Natural killer cell (primary cell): ENCODE measurements around the gene ZBTB12. TPM values are rescaled to one million over a fixed set of nuclear protein-coding genes. Genes with fewer than 3 reads are reported as not detected.
A peak's percentile ranks its signal among the peaks of the same experiment; 100 is the strongest.

Experiments
- ATAC-seq, 3 donors: fragments of 150-1000 bp in 2 of 3; fragments of 200-7000 bp in 1 of 3; cut with Tn5 transposase; 1 replicate in 1 of 3; 2 replicates in 2 of 3; pipeline ENCODE4 v1.10.0; 2021; ENCODE audit warnings: mild to moderate bottlenecking in 2 of 3, moderate library complexity in 2 of 3
- DNase-seq, 2 donors: peaks; one replicate each; pipeline versions ENCODE4 v3.0.0 to v3.0.0-alpha.2; 2013 to 2021; ENCODE audit warnings: mixed read lengths in 1 of 2
- H3K27ac ChIP-seq: one replicate; pipeline ENCODE4 v1.5.1; 2013; ENCODE audit warnings: mild to moderate bottlenecking, low read length
- H3K27me3 ChIP-seq: one replicate; pipeline ENCODE4 v1.6.1; 2013; ENCODE audit warnings: low read length; ENCODE audit not compliant: control insufficient read depth, insufficient read depth
- H3K36me3 ChIP-seq: one replicate; pipeline ENCODE4 v1.6.1; 2013; ENCODE audit warnings: low read length; ENCODE audit not compliant: control insufficient read depth, insufficient read depth
- H3K4me1 ChIP-seq: one replicate; pipeline ENCODE4 v1.6.1; 2013; ENCODE audit warnings: low read length; ENCODE audit not compliant: control insufficient read depth, insufficient read depth
- H3K4me3 ChIP-seq: one replicate; pipeline ENCODE4 v1.5.1; 2013; ENCODE audit warnings: low read length
- H3K9me3 ChIP-seq: one replicate; pipeline ENCODE4 v1.6.1; 2013; ENCODE audit warnings: low read length; ENCODE audit not compliant: control insufficient read depth, insufficient read depth
- H3K27ac Mint-ChIP-seq, 2 donors: one replicate each; pipeline ENCODE4 v1.8.0; 2022; ENCODE audit warnings: mild to moderate bottlenecking in 2 of 2, mixed read lengths in 2 of 2, moderate library complexity in 1 of 2
- H3K27me3 Mint-ChIP-seq, 2 donors: one replicate each; pipeline ENCODE4 v1.8.0; 2022; ENCODE audit warnings: low read depth in 2 of 2, mixed read lengths in 2 of 2
- H3K36me3 Mint-ChIP-seq: one replicate; pipeline ENCODE4 v1.8.0; 2022; ENCODE audit warnings: mixed read lengths
- H3K4me1 Mint-ChIP-seq, 2 donors: one replicate each; pipeline ENCODE4 v1.8.0; 2022; ENCODE audit warnings: mixed read lengths in 2 of 2
- H3K4me3 Mint-ChIP-seq: one replicate; pipeline ENCODE4 v1.8.0; 2022; ENCODE audit warnings: mild to moderate bottlenecking, moderate library complexity, mixed read lengths
- H3K9me3 Mint-ChIP-seq, 2 donors: one replicate each; pipeline ENCODE4 v1.8.0; 2022; ENCODE audit warnings: mixed read lengths in 2 of 2
- WGBS: methylation state at CpG from one replicate; pipeline ENCODE4 v1.1.7; 2013; ENCODE audit warnings: missing lambda C conversion rate; ENCODE audit not compliant: insufficient coverage; 5-methylcytosine and 5-hydroxymethylcytosine counted together
- intact Hi-C: fragments of 100-400 bp; cut with micrococcal nuclease; formaldehyde crosslinking; loops from one replicate; pipeline ENCODE4 v1.14.2; 2022
- total RNA-seq, 4 donors: library from RNA; stranded (reverse); fragments of 120-200 nt in 1 of 4; gene quantifications; one replicate each; pipeline versions ENCODE4 v1.2.3 to v1.2.4, GENCODE V29; 2013 to 2022
- TF ChIP-seq, protein P1 (sequence below): fragments of 200-600 bp; IDR thresholded peaks from one replicate; pipeline ENCODE4 v1.8.0; 2022; ENCODE audit warnings: antibody characterized with exemption

ZBTB12 gene
- total RNA-seq, 3 donors from 2014 or later (not counting 1 experiment from before 2014, with no cell fraction given): 0.54 to 0.77 (median 0.63) TPM

DNA sequence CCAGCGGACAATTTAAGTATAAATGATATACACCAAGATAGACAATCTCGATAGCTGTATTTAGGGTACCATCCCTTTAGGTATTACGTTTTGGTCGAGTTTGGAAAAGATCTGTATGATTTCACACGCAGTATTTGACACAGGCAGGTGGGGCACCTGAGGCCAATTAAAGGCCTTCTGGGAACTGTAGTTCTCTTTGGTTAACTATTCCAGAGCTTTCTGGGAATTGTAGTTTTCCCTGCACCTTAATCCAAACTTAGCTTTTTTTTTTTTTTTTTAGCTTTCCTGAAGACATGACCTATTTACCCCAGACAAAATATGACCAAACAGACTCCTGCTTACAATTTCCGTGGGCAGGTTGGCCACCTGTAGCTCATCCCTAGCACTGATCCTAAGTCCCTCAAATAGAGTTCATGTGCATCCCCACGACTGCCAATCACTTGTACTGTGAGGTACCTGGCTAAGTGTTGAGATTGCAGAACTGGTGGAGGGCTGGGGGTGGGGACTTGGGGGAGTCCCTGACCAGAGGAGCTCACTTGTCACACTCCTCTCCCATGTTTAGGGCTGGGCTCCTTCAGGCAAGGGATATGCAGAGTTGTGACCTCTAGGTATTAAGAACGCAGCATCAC lies 3.4 kb downstream of the ZBTB12 start:
- H3K27me3 ChIP-seq: no peaks in the 10 kb centered on the region
- H3K9me3 ChIP-seq: no peaks in the 10 kb centered on the region
- peak overlapping the region; percentile 76 for H3K4me3 ChIP-seq
- peak overlapping the region; percentile 64 for H3K27ac ChIP-seq
- peak in 1 of 2 donors; percentile 76 for DNase-seq
- intact Hi-C loops: loop anchor here (5.0 kb wide), 1 partner anchor 59 kb away; the partner anchor contains the start of genes NELFE and SKIC2
- no peaks in the 10 kb centered on the region for H3K36me3 Mint-ChIP-seq
- H3K36me3 ChIP-seq: peaks cover 4% of the 10 kb centered on the region
- peaks cover 33 to 50% of the 10 kb centered on the region in 2 donors for H3K4me1 Mint-ChIP-seq
- ATAC-seq: peak in 2 of 3 donors; percentile 23 to 30
- peaks cover 54% of the 10 kb centered on the region for H3K4me1 ChIP-seq
- 19% methylated on average over 8 of the region's 8 CpGs for WGBS
- H3K4me3 Mint-ChIP-seq: peak overlapping the region; percentile 97
- TF ChIP-seq, protein P1, sequence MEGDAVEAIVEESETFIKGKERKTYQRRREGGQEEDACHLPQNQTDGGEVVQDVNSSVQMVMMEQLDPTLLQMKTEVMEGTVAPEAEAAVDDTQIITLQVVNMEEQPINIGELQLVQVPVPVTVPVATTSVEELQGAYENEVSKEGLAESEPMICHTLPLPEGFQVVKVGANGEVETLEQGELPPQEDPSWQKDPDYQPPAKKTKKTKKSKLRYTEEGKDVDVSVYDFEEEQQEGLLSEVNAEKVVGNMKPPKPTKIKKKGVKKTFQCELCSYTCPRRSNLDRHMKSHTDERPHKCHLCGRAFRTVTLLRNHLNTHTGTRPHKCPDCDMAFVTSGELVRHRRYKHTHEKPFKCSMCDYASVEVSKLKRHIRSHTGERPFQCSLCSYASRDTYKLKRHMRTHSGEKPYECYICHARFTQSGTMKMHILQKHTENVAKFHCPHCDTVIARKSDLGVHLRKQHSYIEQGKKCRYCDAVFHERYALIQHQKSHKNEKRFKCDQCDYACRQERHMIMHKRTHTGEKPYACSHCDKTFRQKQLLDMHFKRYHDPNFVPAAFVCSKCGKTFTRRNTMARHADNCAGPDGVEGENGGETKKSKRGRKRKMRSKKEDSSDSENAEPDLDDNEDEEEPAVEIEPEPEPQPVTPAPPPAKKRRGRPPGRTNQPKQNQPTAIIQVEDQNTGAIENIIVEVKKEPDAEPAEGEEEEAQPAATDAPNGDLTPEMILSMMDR: no peak
- no peaks in the 10 kb centered on the region for H3K27me3 Mint-ChIP-seq
- no peaks in the 10 kb centered on the region for H3K9me3 Mint-ChIP-seq
- peak overlapping the region; percentile 95 for H3K27ac Mint-ChIP-seq

DNA sequence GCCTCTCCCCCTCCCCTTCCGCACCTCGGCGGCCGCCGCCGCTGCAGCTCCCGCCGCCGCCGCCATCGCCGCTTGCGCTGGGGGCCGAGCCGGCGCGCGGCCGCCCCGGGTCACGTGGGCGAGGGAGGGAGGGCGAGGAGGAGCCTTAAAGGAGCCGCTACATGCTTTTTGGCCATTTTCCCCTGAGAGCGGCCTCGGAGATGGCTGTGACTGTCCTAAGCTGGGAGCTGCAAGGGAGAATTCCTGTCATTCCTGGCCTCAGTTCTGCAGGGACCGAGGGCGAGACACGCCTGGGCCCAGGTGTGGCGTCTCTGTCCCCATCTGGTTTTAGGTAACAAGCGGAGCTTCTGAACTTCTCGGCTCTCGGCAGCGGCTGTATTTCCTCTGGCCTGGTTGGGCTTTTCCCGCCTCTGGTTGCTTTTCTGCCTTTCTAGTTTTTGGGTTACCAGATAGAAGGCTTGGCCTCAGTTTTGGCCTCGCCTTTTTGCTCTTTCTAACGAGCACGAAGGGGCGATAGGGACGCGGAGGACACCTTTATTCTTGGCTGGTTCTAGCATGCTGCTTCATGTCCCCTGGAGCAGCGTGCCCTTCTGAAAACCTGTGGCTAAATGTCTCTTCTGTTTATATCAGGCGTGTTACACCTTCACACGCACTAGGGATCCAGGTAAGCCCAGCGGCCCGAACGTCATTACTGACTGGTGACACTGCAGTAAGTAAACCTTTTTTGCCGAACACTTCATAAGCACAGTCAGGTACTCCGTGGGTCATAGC lies 4.1 kb downstream of the ZBTB12 start, which contains the start of gene EHMT2:
EHMT2 (minus strand) TSS at position 87 of the 771 bp plus-strand sequence; CDS start at position 66, 21 bp downstream.
- Mint-ChIP-seq H3K4me1 (peaks cover 28 to 52% of the 10 kb centered on the region in 2 donors), H3K27ac (peak within 1 kb of the TSS; percentile 95), H3K4me3 (peak within 1 kb of the TSS; percentile 97), H3K9me3 (no peaks in the 10 kb centered on the region), H3K27me3 (no peaks in the 10 kb centered on the region), H3K36me3 (no peaks in the 10 kb centered on the region)
- TF ChIP-seq, protein P1: no peak
- peak; percentile 59 to 83 (median 74) for ATAC-seq
- intact Hi-C loops: loop anchor here (1.0 to 5.0 kb wide), 2 partner anchors 34 to 60 kb away; partner anchors contain the start of genes NELFE and SKIC2
- Histone ChIP-seq H3K27ac (peak within 1 kb of the TSS; percentile 81), H3K9me3 (no peaks in the 10 kb centered on the region), H3K4me3 (peak within 1 kb of the TSS; percentile 76), H3K27me3 (no peaks in the 10 kb centered on the region), H3K36me3 (peaks cover 11% of the 10 kb centered on the region), H3K4me1 (peaks cover 52% of the 10 kb centered on the region)
- peak; percentile 82 to 91 for DNase-seq
- under 1% methylated on average over 49 of the region's 49 CpGs for WGBS

DNA sequence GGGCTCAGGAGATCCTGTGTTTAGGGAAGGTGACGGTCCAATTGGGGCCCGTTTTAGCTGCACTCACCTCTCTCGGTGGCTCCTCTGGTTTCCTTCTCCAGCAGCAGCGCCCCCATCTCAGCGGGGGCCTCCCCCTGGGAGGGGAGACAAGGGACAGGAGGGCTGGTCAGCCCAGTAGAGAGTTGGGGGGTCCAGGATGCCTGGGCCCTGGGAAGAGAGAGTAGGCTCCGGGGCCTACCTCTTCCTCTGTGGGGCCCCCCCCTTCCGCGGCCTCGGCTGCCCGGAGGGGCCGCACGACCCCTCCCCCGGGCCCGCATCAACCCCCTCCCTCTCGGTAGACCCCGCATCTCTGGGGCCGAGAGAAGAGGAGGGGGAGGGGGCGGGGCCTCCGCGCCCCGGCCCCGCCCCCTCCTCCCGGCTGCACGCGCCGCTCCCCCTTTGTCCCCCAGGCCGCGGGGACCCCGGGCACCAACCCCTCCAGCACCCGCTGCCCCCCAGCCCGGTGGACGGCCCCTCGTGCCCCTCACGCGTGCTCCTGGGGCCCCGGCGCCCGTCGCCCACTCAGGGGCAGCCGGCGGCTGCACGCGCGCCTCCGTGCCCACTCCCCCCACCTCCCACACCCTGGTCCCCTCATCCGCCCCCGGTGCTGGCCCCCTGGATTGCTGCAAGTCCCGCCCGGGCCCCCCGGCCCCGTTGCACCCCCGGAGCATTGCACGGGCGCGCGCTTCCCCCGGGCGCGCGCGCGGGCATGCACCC lies 4.9 kb downstream of the ZBTB12 start:
- H3K4me1 Mint-ChIP-seq: peaks cover 27 to 45% of the 10 kb centered on the region in 2 donors
- H3K27ac Mint-ChIP-seq: peak overlapping the region; percentile 86 to 92
- 2% methylated on average over 42 of the region's 62 CpGs for WGBS
- TF ChIP-seq, protein P1: no peak
- Histone ChIP-seq H3K27ac (peak overlapping the region; percentile 81), H3K27me3 (no peaks in the 10 kb centered on the region), H3K9me3 (no peaks in the 10 kb centered on the region), H3K36me3 (peaks cover 17% of the 10 kb centered on the region), H3K4me1 (peaks cover 46% of the 10 kb centered on the region), H3K4me3 (peak overlapping the region; percentile 76)
- H3K36me3 Mint-ChIP-seq: no peaks in the 10 kb centered on the region
- no peaks in the 10 kb centered on the region for H3K27me3 Mint-ChIP-seq
- H3K9me3 Mint-ChIP-seq: no peaks in the 10 kb centered on the region
- DNase-seq (peak in 1 of 2 donors; percentile 43), ATAC-seq (peak; percentile 3 to 5 (median 4))
- peak overlapping the region; percentile 97 for H3K4me3 Mint-ChIP-seq
- intact Hi-C loops: loop anchor here (1.0 to 5.0 kb wide), 2 partner anchors 34 to 60 kb away; partner anchors contain the start of genes NELFE and SKIC2
